GM12873 (cell line): ENCODE results near the gene WNT9B.

Experiments used
- TF ChIP-seq, protein P1 (sequence below): IDR thresholded peaks from 2 replicates; pipeline ENCODE4 v1.5.1; 2012; ENCODE audit warnings: low read depth, mild to moderate bottlenecking, moderate library complexity, low read length, control low read depth; ENCODE audit not compliant: insufficient read depth; ENCODE audit errors: missing control alignments

The WNT9B gene

DNA sequence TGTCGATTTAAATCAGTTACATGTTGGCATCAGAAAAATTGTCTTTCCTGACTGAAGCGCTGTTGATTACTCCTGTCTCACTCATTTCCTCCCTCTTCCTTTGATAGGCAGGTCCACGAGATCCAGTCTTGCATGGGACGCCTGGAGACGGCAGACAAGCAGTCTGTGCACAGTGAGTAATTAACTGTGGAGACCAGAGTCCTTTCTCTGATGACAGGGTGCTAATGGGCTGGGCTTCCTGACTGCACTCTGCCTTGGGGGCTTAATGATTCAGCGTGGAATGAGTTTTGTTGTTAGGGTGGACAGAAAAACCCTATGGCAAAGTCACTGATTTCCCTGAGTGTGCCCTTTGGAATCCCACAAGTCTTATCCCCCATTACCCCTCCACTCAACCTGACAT is 78.0 kb downstream of the WNT9B start:
- TF ChIP-seq, protein P1, sequence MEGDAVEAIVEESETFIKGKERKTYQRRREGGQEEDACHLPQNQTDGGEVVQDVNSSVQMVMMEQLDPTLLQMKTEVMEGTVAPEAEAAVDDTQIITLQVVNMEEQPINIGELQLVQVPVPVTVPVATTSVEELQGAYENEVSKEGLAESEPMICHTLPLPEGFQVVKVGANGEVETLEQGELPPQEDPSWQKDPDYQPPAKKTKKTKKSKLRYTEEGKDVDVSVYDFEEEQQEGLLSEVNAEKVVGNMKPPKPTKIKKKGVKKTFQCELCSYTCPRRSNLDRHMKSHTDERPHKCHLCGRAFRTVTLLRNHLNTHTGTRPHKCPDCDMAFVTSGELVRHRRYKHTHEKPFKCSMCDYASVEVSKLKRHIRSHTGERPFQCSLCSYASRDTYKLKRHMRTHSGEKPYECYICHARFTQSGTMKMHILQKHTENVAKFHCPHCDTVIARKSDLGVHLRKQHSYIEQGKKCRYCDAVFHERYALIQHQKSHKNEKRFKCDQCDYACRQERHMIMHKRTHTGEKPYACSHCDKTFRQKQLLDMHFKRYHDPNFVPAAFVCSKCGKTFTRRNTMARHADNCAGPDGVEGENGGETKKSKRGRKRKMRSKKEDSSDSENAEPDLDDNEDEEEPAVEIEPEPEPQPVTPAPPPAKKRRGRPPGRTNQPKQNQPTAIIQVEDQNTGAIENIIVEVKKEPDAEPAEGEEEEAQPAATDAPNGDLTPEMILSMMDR: no peak

DNA sequence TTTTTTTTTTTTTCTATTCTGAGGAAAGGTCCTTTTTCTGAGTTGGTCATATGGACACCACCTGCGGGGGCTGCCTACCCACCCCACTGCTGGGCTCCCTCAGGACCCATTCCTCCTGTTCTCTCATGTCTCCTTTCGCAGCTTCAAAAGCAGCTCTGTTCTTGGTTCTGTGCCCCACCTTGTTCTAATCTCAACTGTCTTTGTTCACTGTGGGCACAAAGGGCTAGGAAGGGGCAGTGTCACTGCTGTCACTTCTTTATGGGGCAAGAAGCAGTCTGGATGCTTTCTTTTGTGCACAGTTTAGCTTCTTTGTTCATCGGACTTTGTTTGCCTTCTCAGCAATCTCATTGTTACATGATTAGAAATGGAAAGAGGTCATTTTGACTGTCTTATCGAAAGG is 78.7 kb downstream of the WNT9B start:
- TF ChIP-seq, protein P1: no peak

DNA sequence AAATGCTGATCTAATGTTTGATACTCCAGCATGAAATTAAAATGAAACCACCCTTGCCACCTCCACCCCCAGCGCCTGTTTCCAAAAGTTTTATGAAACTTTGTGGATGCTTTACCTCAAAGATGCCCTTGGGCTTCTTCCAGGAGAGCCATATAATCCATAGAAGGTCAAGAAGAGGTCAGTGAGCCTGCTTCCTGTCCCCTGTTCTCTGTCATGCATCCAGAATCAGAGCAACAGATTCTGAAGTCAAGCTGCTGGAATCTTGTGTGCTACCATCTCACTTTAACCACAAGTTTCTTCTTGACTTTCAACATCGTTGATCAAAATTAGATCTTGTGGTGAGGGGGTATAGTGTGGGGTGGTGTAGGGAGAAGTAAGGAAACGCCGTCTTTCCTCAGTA is 80.2 kb downstream of the WNT9B start:
- TF ChIP-seq, protein P1: no peak

DNA sequence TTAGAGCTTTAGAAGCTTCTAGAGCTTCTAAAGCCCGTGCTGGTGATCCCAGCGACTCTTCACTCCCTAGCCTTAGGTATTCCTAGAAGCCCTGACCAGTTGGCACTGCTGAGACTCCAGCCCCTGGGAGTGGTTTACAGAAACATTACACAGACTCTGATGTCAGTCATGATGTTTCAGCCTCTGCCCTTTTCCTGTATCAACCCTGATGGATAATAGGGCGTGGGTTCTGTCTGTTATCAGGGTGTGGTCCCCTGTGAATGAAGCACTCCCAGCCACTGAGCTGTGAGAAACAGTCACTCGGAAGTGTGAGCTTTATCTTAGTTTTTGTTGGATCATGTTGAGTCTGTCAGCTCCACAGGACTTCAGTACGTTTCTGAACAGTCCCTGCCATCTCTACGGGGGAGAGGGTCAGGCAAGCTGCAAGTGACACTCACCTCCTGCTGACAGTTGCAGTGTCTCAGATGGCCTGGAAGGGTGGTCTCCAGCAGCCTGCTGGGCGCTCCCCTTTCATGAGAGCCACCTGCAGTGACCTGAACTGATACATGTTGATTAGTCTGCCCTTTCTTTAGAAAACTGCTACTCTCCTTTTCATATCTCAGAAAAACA is 84.4 kb downstream of the WNT9B start:
- TF ChIP-seq, protein P1: no peak
